Suppressor macrophage (primary cell): ENCODE data around the gene FILIP1.

Source experiments
- DNase-seq, 4 experiments: peaks; one replicate each; pipeline ENCODE4 v3.0.0-alpha.2; 2020 to 2022

Gene FILIP1

GRCh38 chr6:75376347-75377024 lies 117.1 kb downstream of the FILIP1 start:
- no peak for DNase-seq

GRCh38 chr6:75374961-75375400 lies 118.6 kb downstream of the FILIP1 start:
- DNase-seq: no peak

DNA sequence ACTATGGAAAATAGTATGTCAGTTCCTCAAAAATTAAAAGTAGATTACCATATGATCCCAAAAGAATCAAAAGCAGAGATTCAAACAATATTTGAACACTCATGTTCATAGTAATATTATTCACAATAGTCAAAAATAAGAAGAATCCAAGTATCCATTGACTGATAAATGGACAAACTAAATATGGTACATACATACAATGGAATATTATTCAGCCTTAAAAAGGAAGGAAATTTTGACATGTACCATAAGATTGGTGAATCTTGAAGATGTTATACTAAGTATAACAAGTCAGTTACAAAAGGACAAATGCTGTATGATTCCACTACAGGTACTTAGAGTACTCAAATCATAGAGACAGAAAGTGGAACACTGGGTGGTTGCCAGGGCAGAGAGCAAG lies 120.7 kb downstream of the FILIP1 start:
- no peak for DNase-seq

DNA sequence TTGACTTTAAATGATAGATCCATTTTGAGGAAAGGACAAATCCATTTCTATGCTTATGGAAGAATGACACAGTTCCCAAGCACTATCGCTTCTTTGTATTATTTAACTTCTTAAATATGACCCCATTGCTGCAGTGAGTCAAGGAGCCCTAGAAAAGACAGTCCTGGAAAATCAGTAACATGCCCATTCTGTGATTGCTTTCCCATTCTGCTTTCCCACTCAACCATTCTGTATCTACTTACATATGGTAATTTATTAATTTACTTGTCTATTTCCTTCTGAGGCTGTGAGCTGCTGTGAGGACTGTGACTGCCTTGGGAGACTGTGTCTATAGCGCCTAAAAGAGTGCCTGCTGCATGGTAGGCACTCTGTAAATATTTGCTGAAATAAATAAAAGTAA lies 123.6 kb downstream of the FILIP1 start:
- DNase-seq: no peak

GRCh38 chr6:75368864-75369402 lies 124.7 kb downstream of the FILIP1 start:
- no peak for DNase-seq

DNA sequence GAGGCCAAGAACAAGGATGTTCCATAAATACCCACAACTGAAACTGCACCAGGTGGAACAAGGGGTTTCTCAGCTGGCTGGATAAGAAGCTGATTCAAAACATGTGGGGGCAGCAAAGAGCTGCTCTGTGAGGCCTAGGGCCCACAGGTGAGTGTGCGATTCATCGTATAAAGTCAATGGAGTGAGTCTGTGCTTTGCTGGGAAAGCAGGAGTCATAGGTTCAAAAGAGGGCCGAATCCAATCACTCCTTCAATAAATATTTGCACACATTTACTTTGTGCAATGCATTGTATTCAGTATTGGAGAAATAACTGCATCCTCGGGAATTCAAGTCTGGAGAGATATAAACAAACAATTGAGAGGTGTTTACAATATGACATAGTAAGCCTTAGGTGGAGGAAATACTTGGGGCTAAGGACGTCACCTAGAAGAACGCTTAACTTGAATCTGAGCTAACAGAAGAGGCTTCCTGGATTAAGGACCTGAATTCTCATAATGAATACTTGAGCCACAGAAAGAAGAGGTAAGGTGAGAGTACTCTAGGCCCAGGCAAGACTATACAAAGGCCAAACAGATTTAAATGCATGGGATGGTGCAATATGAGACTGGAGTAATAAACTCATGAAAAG lies 125.3 kb downstream of the FILIP1 start:
- peak in 1 of 4 experiments; percentile 4 for DNase-seq

GRCh38 chr6:75363304-75363703 lies 130.3 kb downstream of the FILIP1 start:
- DNase-seq: no peak

DNA sequence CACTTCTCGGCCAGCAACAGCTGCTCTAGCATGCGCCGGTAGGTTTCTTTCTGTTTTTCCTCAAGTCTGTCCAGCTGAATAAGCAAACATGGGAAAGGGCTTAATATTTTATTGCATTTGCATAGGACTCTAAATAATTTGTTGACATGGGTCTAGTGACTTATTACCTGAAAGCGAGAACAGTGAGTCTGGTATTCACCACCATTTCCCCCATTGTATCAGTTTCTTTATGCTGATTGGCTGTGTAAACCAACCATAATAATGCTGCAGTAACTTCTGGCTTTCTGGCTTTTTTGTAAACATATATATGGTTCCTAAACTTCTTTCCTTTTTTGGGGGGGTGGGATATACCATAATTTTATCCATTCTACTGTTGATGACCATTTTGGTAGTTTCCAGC lies 140.0 kb downstream of the FILIP1 start:
- DNase-seq: no peak

DNA sequence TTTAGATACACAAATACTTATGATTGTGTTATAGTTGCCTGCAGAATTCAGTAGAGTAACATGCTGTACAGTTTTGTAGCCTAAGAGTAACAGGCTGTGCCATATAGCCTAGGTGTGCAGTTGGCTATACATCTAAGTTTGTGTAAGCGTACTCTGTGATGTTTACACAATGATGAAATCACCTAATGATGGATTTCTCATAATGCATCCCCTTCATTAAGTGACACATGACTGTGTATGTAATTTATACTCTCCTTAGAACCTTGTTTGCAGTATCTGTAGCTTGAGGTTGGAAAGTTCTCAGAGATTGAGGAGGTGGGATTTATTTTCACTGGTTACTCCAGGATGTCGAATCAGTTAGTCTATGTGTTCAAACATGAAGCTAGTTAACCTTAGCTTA lies 142.0 kb downstream of the FILIP1 start:
- no peak for DNase-seq

GRCh38 chr6:75350808-75351207 lies 142.8 kb downstream of the FILIP1 start:
- DNase-seq: no peak

DNA sequence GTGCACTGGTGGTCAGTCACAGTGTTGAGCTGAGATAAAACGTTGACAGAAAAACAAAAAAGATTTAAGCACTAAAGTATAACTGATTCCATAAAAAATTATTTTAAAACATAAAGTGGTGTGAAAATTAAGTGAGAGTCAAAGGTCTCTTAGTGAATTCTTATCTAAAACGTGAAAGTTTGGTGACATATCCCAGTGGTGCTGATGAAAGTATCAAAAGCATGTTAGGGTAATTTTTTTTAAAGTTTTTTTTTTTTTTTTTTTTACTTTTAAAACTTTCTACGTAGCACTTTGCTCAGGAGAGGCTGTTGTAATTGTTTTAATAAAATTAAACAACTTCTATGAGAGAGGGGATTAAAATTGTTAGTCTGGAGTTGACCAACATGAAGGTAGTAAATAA lies 143.4 kb downstream of the FILIP1 start:
- DNase-seq: no peak

DNA sequence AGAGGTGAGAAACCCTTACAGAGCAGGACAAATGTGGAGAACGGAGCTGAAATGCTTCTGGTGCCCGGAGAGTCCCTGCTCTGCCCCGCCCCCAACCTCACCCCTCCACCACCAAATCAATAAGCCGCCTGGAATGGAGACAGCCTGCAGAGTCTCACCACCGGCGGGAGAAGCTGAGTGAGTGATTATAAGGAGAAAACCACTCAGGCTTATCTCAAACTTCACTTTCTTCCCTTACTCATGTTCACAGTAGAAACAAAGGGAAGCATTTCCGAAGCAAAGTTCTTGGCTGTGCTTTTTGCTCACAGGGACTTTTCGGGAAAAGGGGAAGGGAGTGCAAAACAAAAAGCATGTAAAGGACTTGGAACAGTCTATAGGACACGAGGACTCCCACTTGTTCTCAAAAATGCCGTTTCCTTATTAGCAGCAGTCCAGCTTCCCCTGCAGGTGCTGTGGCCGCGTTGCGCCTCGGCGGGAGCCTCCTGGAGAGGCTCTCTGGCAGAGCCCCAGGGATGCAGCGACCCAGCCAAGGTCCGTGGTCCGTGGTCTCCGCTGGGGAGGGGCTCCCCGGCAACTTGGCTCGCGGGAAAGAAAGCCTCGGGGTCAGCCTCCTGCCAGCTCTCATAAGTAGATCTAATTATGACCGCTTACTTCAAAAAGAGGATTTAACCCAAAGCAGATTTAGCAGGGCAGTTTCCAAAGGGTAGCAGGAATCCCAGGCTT lies 144.2 kb downstream of the FILIP1 start:
- peak in 3 of 4 experiments; percentile 10 to 21 (median 18) for DNase-seq

GRCh38 chr6:75348882-75349261 lies 144.7 kb downstream of the FILIP1 start:
- no peak for DNase-seq

DNA sequence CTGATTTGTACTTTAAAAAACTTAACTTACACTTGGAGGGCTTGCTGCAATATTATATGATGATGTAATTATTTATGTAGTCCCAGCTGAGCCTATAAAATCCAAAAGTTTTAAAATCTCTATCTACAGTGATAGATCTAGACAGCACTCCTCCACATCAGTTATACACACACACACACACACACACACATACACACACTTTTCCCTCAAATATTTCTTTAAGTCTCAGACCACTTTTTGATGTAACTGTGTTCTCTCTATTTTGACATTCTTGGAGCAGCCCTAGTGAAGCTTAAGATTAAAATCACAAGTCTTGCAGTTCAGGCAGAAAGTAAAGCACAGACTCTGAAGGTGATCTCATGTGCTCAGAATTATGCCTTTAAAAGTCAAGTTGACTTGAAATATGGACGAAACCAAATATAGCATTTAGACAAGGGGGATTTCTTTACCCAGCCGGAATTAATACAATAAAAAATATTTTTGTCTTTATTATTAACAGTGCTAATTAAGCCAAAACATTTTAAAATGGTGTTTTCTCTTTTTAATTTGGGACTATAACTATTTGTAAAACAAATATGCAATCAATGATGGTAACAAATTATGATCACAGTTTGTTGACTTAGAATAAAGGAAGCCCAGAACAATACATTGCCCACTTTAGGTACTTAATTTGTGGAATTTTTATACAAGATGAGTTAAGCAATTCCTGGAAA lies 145.5 kb downstream of the FILIP1 start:
- DNase-seq: no peak

GRCh38 chr6:75345413-75345812 lies 148.2 kb downstream of the FILIP1 start:
- DNase-seq: no peak

DNA sequence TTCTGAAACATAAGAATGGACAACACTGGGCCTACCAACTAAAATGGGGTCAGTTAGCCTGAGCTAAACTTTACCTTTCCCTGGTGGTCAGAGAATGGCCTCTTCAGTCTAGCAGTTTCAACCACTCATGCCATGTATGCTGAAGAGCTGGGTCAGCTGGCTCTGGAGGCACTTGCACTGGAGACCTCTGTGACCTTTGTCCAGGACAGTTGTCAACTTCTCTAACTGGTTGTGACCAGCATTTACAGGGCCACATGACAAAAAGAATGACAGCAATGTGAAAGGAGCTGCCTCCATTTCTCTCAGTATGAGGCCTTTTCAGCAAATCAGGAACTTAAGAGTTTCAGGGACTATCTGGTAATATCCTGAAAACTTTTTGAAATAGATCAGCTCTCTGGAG lies 149.1 kb downstream of the FILIP1 start:
- peak in 2 of 4 experiments; percentile 2 to 22 for DNase-seq

DNA sequence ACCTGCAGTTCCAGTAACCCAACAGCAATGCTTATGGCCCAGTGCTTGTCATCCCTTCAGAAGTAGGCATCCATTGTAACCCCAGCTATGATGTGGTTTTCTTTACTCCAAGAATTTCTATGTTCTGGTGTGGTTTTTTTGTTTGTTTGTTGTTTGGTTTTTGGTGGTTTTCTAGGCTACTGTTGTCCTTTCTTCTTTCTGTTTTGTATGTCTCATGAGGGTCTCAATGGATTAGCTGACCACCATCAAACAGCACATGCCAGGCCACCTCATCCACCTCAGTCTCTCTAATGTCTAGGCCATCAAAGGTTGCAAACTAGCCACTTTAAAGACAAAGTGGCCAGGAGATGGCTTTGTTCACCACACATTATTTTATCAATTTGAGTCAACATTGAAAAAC lies 149.6 kb downstream of the FILIP1 start:
- no peak for DNase-seq

DNA sequence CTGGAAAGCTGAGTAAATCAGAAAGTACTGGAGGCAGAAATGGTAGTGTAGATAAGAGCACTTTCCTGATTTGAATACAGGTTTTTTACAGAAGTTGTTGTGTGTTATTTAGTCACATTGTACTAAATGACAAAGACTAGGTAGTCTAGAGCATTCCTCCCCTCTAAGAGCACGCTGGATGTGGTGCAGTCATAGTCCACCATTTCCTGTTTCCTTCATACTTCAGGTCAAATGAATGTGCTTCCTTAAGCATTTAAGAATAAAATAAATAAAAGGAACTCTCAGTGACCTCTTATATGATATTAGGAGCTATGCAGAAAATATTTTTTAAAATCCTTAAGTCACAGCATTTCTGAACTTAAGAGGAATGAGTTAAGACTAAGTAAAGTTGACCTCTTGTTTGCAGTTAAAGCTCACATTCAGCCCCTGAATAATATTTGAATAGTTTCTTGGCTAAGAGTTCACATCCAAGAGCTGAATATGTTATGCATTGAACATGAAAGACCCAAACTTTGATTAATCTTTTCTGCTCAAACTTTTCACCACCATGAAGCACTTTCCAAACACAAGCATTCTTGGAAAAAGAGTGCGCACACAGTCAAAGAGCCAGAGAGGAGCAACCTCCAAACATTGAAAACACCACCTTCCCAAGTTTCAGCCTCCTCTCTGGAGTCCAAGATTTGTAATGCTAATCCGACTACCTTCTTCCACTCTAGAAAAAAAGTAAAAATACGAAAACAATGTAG lies 155.6 kb downstream of the FILIP1 start:
- no peak for DNase-seq

- DNase-seq: no peak
Observed at GRCh38 chr6:75334266-75335040, 159.1 kb downstream of the FILIP1 start.

- DNase-seq: no peak
Observed at GRCh38 chr6:75333676-75334200, 159.9 kb downstream of the FILIP1 start.

DNA sequence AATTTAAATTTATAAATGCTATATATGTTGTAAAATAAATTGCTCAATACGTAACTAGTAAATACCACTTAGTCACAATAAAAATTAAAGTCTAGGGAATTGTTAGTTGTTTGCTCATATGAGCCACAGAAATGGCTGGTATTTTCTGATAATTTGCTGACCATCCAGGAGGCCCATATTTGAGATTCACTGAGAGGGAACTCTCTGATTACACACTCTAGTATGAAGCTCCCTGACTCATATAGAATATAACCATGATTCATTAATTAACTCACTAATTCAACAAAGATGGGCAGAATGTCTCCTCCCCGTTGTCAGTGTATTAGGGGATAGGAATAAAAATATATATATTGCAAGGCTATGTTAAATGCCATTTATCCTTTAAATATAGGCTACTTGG lies 162.4 kb downstream of the FILIP1 start:
- no peak for DNase-seq
